Stimulated activated CD4-positive, alpha-beta T cell treated with anti-CD3 and anti-CD28 coated beads, Interleukin-2, amount 100 ng/mL, for 24 hours (primary cell): ENCODE measurements around the gene SLC25A48.

ENCODE experiments used
- DNase-seq, 2 donors: peaks; one replicate each; pipeline ENCODE4 v3.0.0-alpha.2; 2020

SLC25A48 gene

GRCh38 chr5:135834639-135835529 lies at the start of gene SLC25A48:
SLC25A48 (plus strand) TSS chr5:135834663; CDS start chr5:135834848, 185 bp downstream.
- DNase-seq, result peak; percentile 8 to 61

- DNase-seq, result no peak
Observed at GRCh38 chr5:135800656-135801055, 33.8 kb upstream of the SLC25A48 start.

GRCh38 chr5:135810188-135810943 lies 24.1 kb upstream of the SLC25A48 start:
- DNase-seq, result no peak

GRCh38 chr5:135811007-135811406 lies 23.5 kb upstream of the SLC25A48 start:
- DNase-seq, result no peak

GRCh38 chr5:135813758-135814157 lies 20.7 kb upstream of the SLC25A48 start:
- no peak for DNase-seq

- DNase-seq, result no peak
Observed at GRCh38 chr5:135814316-135814715, 20.1 kb upstream of the SLC25A48 start.

- no peak for DNase-seq
Observed at GRCh38 chr5:135814812-135815211, 19.7 kb upstream of the SLC25A48 start.

- DNase-seq, result no peak
Observed at GRCh38 chr5:135821061-135821801, 13.2 kb upstream of the SLC25A48 start.

GRCh38 chr5:135821802-135822201 lies 12.7 kb upstream of the SLC25A48 start:
- no peak for DNase-seq

- no peak for DNase-seq
Observed at GRCh38 chr5:135822286-135822685, 12.2 kb upstream of the SLC25A48 start.

- DNase-seq, result no peak
Observed at GRCh38 chr5:135822959-135823358, 11.5 kb upstream of the SLC25A48 start.

- DNase-seq, result no peak
Observed at GRCh38 chr5:135823881-135824280, 10.6 kb upstream of the SLC25A48 start.

- no peak for DNase-seq
Observed at GRCh38 chr5:135824541-135825041, 9.9 kb upstream of the SLC25A48 start.

GRCh38 chr5:135825373-135826220 lies 8.9 kb upstream of the SLC25A48 start:
- DNase-seq, result no peak

- no peak for DNase-seq
Observed at GRCh38 chr5:135826221-135826525, 8.3 kb upstream of the SLC25A48 start.

- DNase-seq, result peak in 1 of 2 donors; percentile 5
Observed at GRCh38 chr5:135826994-135827671, 7.3 kb upstream of the SLC25A48 start.

GRCh38 chr5:135827965-135828781 lies 6.3 kb upstream of the SLC25A48 start:
- DNase-seq, result no peak

- DNase-seq, result no peak
Observed at GRCh38 chr5:135828782-135829127, 5.7 kb upstream of the SLC25A48 start.

GRCh38 chr5:135829179-135829578 lies 5.3 kb upstream of the SLC25A48 start:
- no peak for DNase-seq

- DNase-seq, result peak; percentile 25 to 67
Observed at GRCh38 chr5:135829681-135830383, 4.6 kb upstream of the SLC25A48 start.
